Cerebellar nuclear complex (tissue), 1 donor: ENCODE data around the gene KCTD19.

Source experiments
- DNase-seq, 2 experiments: peaks; one replicate each; lab custom pipeline; 2025; lab: John Stamatoyannopoulos, UW

Gene KCTD19

GRCh38 chr16:67242138-67242730 lies 84.3 kb downstream of the KCTD19 start:
- no peak for DNase-seq

DNA sequence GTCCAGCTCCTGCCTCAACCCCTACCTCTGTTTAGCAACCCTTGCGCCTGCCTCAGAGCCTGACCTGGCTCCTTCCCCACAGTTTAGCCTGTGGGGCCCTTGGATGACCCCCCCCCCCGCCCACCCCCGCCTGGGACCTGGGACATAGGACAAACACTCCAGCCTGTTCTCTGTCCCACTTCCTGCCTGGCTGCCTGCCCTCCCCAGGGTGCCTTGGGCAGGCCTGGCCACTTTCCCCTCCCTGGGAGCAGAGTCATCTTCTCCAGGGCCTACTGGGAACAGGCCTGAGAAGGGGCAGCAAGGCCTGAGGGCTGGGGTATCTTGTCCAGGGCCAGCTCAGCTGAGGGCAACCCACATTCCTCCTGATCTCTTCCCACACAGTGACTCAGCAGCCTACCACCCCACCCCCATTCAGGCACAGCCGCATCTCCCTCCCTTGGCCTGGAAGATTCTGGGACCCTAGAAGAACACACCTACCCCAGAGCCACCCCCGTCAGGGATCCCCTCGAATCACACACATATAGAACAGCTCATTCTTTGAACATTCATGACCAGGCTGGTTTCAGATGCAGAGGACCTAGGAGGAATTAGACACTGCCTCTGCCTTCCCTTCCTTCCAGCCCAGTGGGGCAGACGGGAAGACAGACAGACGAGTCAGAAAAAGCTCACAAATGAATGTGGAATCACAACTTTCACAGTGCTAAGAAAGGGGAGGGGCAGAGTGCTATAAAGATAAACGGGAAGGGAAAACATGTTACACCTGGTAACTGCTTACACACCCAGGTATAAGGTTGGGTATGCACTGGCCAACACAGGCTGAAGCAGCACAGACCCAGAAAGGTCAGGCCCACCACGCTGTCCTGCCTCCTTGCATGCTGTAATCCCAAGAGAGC lies 85.3 kb downstream of the KCTD19 start:
- no peak for DNase-seq

- DNase-seq = no peak
These were observed 86.0 kb downstream of the KCTD19 start for GRCh38 chr16:67240506-67240905.
